Osteocyte (in vitro differentiated cells): ENCODE results near the gene MRPL39. TPM values are rescaled to one million over a fixed set of nuclear protein-coding genes. Genes with fewer than 3 reads are reported as not detected.

Experiments
- DNase-seq: peaks from one replicate; pipeline ENCODE4 v3.0.0; 2021; ENCODE audit warnings: mixed read lengths; ENCODE audit not compliant: unreplicated experiment; ENCODE audit errors: extremely low spot score
- H3K27ac Mint-ChIP-seq: one replicate; pipeline ENCODE4 v1.8.0; 2021; ENCODE audit warnings: mild to moderate bottlenecking, mixed read lengths; ENCODE audit not compliant: unreplicated experiment
- H3K27me3 Mint-ChIP-seq: one replicate; pipeline ENCODE4 v1.8.0; 2021; ENCODE audit warnings: mixed read lengths; ENCODE audit not compliant: unreplicated experiment
- H3K36me3 Mint-ChIP-seq: one replicate; pipeline ENCODE4 v1.8.0; 2021; ENCODE audit warnings: mixed read lengths; ENCODE audit not compliant: unreplicated experiment
- H3K4me1 Mint-ChIP-seq: one replicate; pipeline ENCODE4 v1.8.0; 2021; ENCODE audit warnings: mixed read lengths; ENCODE audit not compliant: unreplicated experiment
- H3K4me3 Mint-ChIP-seq: one replicate; pipeline ENCODE4 v1.8.0; 2021; ENCODE audit warnings: mild to moderate bottlenecking, moderate library complexity, mixed read lengths; ENCODE audit not compliant: unreplicated experiment
- H3K9me3 Mint-ChIP-seq: one replicate; pipeline ENCODE4 v1.8.0; 2021; ENCODE audit warnings: mixed read lengths; ENCODE audit not compliant: unreplicated experiment
- CTCF ChIP-seq: fragments of 200-600 bp; sonication (generic); IDR thresholded peaks from 2 replicates; pipeline ENCODE4 v1.5.0; 2021; ENCODE audit warnings: antibody characterized with exemption, mild to moderate bottlenecking, moderate library complexity
- total RNA-seq: library from RNA; stranded (reverse); gene quantifications from 2 replicates; pipeline ENCODE4 v1.2.1, GENCODE V29; 2021

Gene MRPL39
- total RNA-seq, 1 donor from 2014 or later, result 24.3 TPM

GRCh38 chr21:25577424-25578055 is 29.7 kb downstream of the MRPL39 start:
- DNase-seq, result no peak
- Mint-ChIP-seq H3K27ac (no peak overlapping the region), H3K4me3 (no peak overlapping the region), H3K36me3 (peaks cover 17% of the 10 kb centered on the region), H3K4me1 (peaks cover 28% of the 10 kb centered on the region), H3K27me3 (no peaks in the 10 kb centered on the region), H3K9me3 (no peaks in the 10 kb centered on the region)
- no peak for TF ChIP-seq CTCF

GRCh38 chr21:25573409-25574206 is 33.7 kb downstream of the MRPL39 start:
- Mint-ChIP-seq H3K9me3 (no peaks in the 10 kb centered on the region), H3K27me3 (no peaks in the 10 kb centered on the region), H3K36me3 (peaks cover 14% of the 10 kb centered on the region), H3K4me1 (peaks cover 30% of the 10 kb centered on the region), H3K27ac (peak overlapping the region; percentile 84), H3K4me3 (no peak overlapping the region)
- no peak for TF ChIP-seq CTCF
- DNase-seq, result no peak

- no peaks in the 10 kb centered on the region for H3K9me3 Mint-ChIP-seq
- H3K36me3 Mint-ChIP-seq, result peaks cover 11% of the 10 kb centered on the region
- peak overlapping the region; percentile 84 for H3K27ac Mint-ChIP-seq
- H3K4me1 Mint-ChIP-seq, result peaks cover 37% of the 10 kb centered on the region
- no peak overlapping the region for H3K4me3 Mint-ChIP-seq
- no peak for DNase-seq
- H3K27me3 Mint-ChIP-seq, result no peaks in the 10 kb centered on the region
- no peak for TF ChIP-seq CTCF
Observed at GRCh38 chr21:25572861-25573310, 34.4 kb downstream of the MRPL39 start.

DNA sequence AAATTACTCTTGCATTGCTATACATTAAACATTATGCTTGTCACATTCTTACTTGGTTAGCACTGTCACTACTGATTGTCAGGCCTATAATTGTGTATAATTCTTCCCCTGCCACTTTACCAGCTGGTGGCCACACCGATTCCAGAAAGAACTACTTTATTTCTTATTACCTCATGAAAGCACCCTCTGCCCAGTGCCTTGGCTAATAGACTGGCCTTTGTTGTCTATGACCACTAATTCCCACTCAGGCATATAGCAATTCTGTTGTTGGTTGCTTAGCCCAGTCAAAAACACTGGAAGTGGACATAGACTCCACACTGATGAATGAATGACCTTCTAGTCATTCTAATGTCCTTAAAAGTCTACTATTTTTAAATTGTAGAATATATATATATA is 35.6 kb downstream of the MRPL39 start:
- Mint-ChIP-seq H3K27me3 (no peaks in the 10 kb centered on the region), H3K4me3 (no peak overlapping the region), H3K27ac (no peak overlapping the region), H3K36me3 (peaks cover 7% of the 10 kb centered on the region), H3K4me1 (peaks cover 40% of the 10 kb centered on the region), H3K9me3 (no peaks in the 10 kb centered on the region)
- TF ChIP-seq CTCF, result no peak
- no peak for DNase-seq

- H3K4me1 Mint-ChIP-seq, result peaks cover 35% of the 10 kb centered on the region
- H3K9me3 Mint-ChIP-seq, result no peaks in the 10 kb centered on the region
- DNase-seq, result no peak
- no peak overlapping the region for H3K27ac Mint-ChIP-seq
- H3K4me3 Mint-ChIP-seq, result no peak overlapping the region
- no peaks in the 10 kb centered on the region for H3K27me3 Mint-ChIP-seq
- H3K36me3 Mint-ChIP-seq, result no peaks in the 10 kb centered on the region
- no peak for TF ChIP-seq CTCF
Observed at GRCh38 chr21:25569711-25570110, 37.6 kb downstream of the MRPL39 start.
